HT1080 (cell line): Measurements from ENCODE around the gene SLC26A2. TPM values are rescaled to one million over a fixed set of nuclear protein-coding genes. Genes with fewer than 3 reads are reported as not detected.
"Not testable (repeated sequence)": the region's sequence is repeated elsewhere in the genome, so short reads cannot be mapped to it uniquely, and the experiment has no call there.

Experiments
- DNase-seq: peaks from one replicate; pipeline ENCODE4 v3.0.0-alpha.2; 2015; ENCODE audit warnings: low read depth
- total RNA-seq: library from RNA; depleted of rRNA; stranded (reverse); fragments of >200 nt; shearing (Covaris generic); gene quantifications from 2 replicates; pipeline ENCODE4 v1.2.3, GENCODE V29; 2014

Gene SLC26A2
- total RNA-seq, 1 experiment from 2014 or later, result 19.5 TPM

DNA sequence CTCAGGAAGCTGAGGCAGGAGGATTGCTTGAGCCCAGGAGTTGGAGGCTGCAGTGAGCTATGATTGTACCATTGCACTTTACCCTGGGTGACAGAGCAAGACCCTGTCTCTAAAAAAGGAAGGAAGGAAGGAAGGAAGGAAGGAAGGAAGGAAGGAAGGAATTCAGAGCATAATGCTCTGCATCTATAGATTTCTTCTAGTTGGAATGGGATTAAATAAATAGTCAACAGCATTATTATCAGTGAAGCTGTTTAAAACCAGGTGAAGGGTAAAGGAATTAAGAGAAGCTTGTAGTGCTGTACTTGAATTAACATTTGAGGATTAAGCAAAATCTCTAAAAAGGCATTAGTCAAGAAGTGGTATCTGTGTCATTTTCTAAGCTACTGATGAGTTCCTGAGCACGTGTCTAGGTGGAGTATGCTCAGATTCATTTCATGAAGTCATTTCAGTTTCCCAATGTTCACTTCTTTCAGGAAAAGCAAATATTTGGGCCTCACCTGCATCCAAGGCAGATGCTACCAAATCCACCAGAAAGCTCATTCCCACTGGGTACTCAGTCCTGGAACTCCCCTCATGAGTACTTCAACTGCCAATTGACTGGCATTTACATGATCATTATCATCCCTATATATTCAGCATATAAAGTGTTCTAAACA, 24.4 kb upstream of the SLC26A2 start:
- DNase-seq, result no peak

DNA sequence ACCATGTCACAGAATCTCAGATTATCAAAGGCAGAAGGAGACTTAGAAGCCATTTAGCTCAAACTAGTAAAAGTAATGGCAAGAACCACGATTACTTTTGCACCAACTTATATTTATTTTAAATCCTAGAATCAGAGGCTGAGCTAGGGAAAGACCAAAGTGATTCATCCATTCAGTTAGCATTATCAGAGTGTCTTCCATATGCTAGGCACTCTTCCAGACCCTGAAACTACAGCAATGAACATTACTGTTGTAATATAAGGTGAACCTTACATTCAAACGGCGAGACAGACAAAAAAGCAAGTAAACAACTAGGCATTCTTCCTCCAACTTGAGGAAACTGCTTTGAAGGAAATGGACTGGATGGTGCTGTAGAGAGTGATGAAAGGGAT, 23.9 kb upstream of the SLC26A2 start:
- no peak for DNase-seq

GRCh38 chr5:149937610-149938009, 22.9 kb upstream of the SLC26A2 start:
- DNase-seq, result peak; percentile 70

DNA sequence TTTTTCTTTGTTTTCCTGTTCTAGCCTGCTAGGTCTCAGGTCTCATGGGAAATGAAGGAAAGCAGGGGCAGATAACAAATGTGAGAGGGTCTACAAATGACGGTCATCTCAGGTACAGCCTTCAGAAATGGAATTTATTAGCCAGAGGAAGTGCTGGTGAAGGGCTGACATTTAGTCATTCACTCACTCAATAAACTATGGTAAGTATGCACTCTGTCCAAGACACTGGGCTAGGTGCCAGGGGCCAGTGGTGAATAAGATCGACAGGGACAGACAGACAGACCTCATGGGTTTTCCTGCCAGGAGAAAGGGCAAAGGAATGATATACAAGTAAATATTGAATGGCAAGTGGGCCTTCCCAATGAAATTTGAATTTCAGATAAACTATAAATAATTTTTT, 22.3 kb upstream of the SLC26A2 start:
- peak; percentile 91 for DNase-seq

GRCh38 chr5:149938791-149939358, 21.7 kb upstream of the SLC26A2 start:
- peak; percentile 97 for DNase-seq

DNA sequence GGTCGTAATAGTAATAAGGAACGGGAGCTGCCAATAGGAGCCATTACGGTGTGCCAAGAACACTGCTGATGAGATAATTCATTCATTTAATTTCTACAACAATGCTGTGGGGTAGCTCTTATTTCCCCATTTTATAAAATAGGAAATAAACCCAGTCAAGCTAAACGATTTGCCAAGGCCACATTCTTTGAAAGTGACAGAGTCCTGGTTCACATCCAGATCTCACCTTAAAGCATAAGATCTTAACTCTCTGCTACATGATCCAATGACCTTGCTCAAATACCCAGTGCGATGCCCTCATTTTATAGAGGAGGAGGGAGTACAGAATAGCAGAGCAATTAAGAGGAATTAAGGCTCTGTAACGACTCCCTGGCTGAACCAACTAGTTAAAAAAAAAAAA, 21.0 kb upstream of the SLC26A2 start:
- peak; percentile 52 for DNase-seq

DNA sequence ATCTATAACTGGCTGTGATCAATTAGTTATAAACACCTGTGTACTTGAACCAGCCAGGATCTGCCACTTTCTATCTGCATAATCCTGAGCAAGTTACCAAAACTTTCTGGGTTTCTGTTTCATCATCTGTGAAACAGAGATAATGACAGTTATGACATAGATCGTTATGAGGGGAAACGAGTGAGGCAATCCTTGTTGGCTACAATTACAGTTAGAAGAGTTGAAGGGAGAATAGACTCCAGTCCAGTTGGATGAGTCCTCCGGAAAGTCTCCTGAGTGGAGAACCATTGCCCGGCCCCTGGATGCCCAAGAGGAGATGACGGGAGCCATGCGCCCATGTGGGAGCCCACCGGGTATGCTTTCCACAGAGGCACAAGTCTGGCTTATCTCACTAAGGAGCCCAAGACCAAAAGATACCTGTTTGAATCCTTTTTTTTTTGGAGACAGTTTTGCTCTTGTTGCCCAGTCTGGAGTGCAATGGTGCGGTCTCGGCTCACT, 20.4 kb upstream of the SLC26A2 start:
- no peak for DNase-seq

GRCh38 chr5:149940941-149941644, 19.5 kb upstream of the SLC26A2 start:
- peak; percentile 40 for DNase-seq

DNA sequence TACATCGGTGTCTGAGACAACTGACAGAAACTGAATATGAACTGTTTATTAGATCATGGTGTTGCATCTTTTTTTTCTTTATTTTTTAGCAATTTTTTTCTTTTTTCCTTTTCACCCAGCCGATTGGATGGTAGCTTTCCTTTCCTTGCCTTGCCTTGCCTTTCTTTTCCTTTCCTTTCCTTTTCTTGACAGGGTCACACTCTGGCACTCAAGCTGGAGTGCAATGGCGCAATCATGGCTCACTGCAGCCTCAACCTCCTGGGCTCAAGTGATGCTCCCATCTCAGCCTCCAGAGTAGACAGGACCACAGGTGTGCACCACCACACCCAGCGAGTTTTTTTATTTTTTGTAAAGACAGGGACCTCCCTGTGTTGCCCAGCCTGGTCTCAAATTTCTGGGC, 18.8 kb upstream of the SLC26A2 start:
- DNase-seq, result no peak

DNA sequence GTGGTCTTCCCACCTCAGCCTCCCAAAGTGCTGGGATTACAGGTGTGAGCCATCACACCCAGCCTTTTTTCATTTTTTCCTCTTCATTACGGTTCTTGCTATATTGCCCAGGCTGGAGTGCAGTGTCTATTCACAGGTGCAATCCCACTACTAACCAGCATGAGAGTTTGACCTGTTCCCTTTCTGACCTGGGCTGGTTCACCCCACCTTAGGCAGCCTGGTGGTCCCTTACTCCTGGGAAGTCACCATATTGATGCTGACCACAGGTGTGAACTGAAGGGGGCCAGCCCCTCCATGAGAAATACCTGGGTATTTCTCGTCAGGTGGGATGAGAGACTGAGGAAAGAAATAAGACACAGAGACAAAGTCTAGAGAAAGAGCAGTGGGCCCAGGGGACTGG, 18.4 kb upstream of the SLC26A2 start:
- DNase-seq, result no peak

- DNase-seq, result not testable (repeated sequence)
Measured at GRCh38 chr5:149942741-149943169, 17.8 kb upstream of the SLC26A2 start.

DNA sequence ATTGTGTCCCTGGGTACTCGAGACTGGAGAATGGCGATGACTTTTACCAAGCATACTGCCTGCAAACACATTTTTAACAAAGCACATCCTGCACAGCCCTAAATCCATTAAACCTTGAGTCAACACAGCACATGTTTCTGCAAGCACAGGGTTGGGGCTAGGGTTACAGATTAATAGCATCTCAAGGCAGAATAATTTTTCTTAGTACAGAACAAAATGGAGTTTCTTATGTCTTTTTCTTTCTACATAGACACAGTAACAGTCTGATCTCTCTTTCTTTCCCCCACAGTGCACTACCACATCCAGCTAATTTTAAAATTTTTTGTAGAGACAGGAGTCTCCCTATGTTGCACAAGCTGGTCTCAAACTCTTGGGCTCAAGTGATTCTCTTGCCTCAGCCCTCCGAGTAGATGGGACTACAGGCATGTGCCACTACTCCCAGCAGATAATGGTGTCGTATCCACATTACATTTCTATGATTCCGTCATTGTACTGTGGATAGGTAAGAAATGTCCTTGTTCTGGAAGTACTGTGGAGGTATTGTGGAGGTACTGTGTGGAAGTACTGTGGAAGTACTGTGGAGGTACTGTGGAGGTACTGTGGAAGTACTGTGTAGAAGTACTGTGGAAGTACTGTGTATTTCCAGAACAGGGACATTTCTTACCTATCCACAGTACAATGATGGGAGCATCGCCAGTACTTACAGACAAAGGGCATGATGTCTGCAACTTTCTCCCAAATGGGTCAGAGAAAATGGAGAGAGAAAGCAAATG, 17.2 kb upstream of the SLC26A2 start:
- DNase-seq, result not testable (repeated sequence)

DNA sequence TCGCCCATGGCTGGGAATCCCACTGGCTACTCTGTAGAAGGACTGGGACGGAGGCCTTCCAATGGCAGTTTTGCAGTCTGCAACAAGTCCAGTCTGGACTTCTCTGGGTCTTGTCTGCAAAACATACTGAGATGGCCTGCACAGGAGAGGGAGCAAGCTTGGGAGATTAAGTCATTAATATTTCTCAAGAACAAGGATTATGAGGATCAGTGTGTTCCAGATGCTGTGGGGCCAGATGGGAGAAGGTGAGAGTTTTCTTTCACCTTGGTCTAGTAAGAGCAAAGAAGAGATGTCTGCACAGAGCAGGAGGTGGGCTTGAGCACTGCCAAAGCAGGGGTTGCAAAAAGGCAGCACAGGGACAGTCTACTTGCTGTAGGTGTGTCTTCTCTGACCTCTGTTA, 15.9 kb upstream of the SLC26A2 start, which contains the start of gene PDE6A:
TSS of gene PDE6A (minus strand) at position 128 of the 400 bp plus-strand sequence. CDS start at position 8, 120 bp downstream.
- DNase-seq, result no peak

DNA sequence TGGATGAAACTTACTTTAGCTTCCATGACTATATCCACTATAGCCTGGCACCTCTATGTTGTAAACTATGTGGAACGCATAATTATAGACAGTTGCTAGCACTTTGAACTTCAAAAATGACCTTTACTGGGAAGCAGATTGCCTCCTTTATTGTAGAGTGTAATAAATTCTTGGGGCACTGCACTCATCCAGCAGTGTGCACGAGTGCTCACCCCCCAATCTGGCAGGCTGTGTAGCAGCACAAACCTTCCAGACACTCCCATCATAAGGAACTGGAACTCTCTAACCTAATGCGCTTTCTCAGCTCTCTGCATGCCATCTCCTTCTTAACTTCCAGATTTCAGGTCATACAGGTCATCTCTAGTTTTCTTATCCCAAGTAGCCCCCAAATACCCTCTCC, 14.4 kb upstream of the SLC26A2 start:
- DNase-seq, result no peak

GRCh38 chr5:149948993-149949392, 11.6 kb upstream of the SLC26A2 start:
- no peak for DNase-seq

GRCh38 chr5:149951138-149951749, 9.3 kb upstream of the SLC26A2 start:
- no peak for DNase-seq

DNA sequence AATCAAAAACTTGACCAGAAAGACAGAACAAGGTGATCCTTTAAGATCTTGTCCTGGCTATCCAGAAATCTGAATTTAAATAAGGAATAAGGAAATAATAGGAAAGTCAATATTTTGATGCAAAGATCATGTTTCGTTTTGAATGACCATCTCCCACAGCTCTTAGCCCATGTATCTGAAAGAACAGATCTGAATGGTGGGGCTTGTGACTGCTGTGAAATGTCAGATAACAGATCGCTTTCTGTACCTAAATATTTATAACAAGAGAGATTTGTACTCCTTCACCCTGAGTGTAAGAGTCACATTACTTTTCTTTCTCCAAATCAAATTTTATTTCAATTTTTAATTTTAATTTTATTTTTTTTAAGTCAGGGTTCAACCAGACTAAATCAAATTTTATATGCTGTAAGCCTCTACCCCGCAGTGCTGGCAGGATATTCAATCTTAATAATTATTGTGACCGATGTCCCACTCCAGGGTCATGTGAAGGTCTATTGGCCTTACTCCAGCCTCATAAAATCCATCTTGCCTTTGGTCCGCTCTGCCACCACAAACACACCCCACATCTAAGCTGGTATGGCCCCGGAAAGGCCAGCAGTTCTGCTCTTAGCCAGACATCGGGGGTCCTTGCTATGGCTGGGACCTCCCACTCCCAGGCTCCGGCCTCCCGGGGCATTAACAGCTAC, 7.0 kb upstream of the SLC26A2 start:
- no peak for DNase-seq

DNA sequence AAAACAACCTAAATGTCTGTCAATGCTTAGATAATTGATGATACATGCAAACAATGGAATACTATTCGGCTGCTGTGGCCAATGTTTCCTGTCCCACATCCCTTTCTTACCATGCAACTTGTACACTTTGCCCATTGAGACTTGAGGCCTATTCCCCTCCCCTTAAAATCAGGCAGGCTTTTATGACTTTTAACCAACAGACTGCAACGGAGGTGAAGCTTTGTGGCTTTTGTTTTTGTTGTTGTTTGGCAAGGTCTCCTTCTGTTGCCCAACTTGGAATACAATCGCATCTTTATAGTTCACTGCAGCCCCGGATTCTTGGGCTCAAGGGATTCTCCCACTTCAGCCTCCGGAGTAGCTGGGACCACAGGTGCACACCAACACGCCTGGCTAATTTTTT, 5.8 kb upstream of the SLC26A2 start:
- DNase-seq, result no peak

DNA sequence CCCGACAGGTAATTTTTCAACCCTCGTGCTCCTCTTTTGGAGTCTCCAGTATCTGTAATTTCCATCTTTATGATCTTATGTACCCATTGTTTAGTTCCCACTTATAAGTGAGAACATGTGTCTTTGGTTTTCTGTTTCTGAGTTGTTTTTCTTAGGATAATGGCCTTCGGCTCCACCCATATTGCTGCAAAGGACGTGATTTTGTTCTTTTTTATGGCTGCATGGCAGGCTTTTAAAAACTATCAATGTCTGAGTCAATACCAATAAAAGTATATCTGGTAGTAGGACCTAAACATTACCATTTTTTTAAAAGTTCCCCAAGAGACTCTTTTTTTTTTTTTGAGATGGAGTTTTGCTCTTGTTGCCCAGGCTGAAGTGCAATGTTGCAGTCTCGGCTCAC, 3.9 kb upstream of the SLC26A2 start:
- DNase-seq, result no peak

GRCh38 chr5:149957855-149958254, 2.7 kb upstream of the SLC26A2 start:
- DNase-seq, result no peak
